ENCODE results near the gene NSL1. TPM values are rescaled to one million over a fixed set of nuclear protein-coding genes. Genes with fewer than 3 reads are reported as not detected.

The NSL1 gene
- total RNA-seq, 2 experiments from 2014 or later: 49.5 to 55.0 TPM

GRCh38 chr1:212762839-212763238, 28.7 kb downstream of the NSL1 start:
- ChIA-PET CTCF (interaction anchor here (1.2 to 2.6 kb wide), 5 partner anchors 13 to 307 kb away, joined by 3 to 13 read pairs (median 5); no protein-coding TSS in a partner anchor), POLR2A (no interaction called here)
- Mint-ChIP-seq H3K27ac (no peak overlapping the region), H3K27me3 (ENCODE audit: low read depth) (no peaks in the 10 kb centered on the region), H3K36me3 (ENCODE audit: low read depth) (peaks cover 53% of the 10 kb centered on the region), H3K4me1 (ENCODE audit: low read depth) (peaks cover 11% of the 10 kb centered on the region), H3K9me3 (ENCODE audit: insufficient read depth) (peaks cover 7% of the 10 kb centered on the region), H3K4me3 (no peak overlapping the region)
- ATAC-seq: no peak
- DNase-seq: no peak

GRCh38 chr1:212762234-212762633, 29.3 kb downstream of the NSL1 start:
- CTCF ChIA-PET: interaction anchor here (1.0 to 2.6 kb wide), 8 partner anchors 11 to 307 kb away, joined by 3 to 13 read pairs (median 4); no protein-coding TSS in a partner anchor
- Mint-ChIP-seq H3K4me3 (no peak overlapping the region), H3K4me1 (ENCODE audit: low read depth) (peaks cover 8% of the 10 kb centered on the region), H3K27me3 (ENCODE audit: low read depth) (no peaks in the 10 kb centered on the region), H3K27ac (no peak overlapping the region), H3K36me3 (ENCODE audit: low read depth) (peaks cover 47% of the 10 kb centered on the region), H3K9me3 (ENCODE audit: insufficient read depth) (peaks cover under 1% of the 10 kb centered on the region)
- DNase-seq (no peak), ATAC-seq (no peak)
- POLR2A ChIA-PET: no interaction called here

- ATAC-seq (peak; percentile 77), DNase-seq (peak; percentile 69)
- no peaks in the 10 kb centered on the region for H3K27me3 Mint-ChIP-seq (ENCODE audit: low read depth)
- peaks cover 8% of the 10 kb centered on the region for H3K4me1 Mint-ChIP-seq (ENCODE audit: low read depth)
- no peak overlapping the region for H3K4me3 Mint-ChIP-seq
- H3K36me3 Mint-ChIP-seq (ENCODE audit: low read depth): peaks cover 36% of the 10 kb centered on the region
- ChIA-PET POLR2A (interaction anchor here (0.6 kb wide), 1 partner anchor 70 kb away, joined by 3 read pairs; no protein-coding TSS in a partner anchor), CTCF (interaction anchor here (0.6 to 1.4 kb wide), 9 partner anchors 9 to 302 kb away, joined by 3 to 6 read pairs (median 3); no protein-coding TSS in a partner anchor)
- no peaks in the 10 kb centered on the region for H3K9me3 Mint-ChIP-seq (ENCODE audit: insufficient read depth)
- no peak overlapping the region for H3K27ac Mint-ChIP-seq
These were observed 31.3 kb downstream of the NSL1 start for GRCh38 chr1:212760126-212760823.

- ChIA-PET POLR2A (interaction anchor here (0.6 kb wide), 1 partner anchor 69 kb away, joined by 3 read pairs; no protein-coding TSS in a partner anchor), CTCF (interaction anchor here (0.6 to 1.4 kb wide), 9 partner anchors 9 to 302 kb away, joined by 3 to 6 read pairs (median 3); no protein-coding TSS in a partner anchor)
- Mint-ChIP-seq H3K36me3 (ENCODE audit: low read depth) (peaks cover 30% of the 10 kb centered on the region), H3K27me3 (ENCODE audit: low read depth) (no peaks in the 10 kb centered on the region), H3K27ac (no peak overlapping the region), H3K9me3 (ENCODE audit: insufficient read depth) (no peaks in the 10 kb centered on the region), H3K4me3 (no peak overlapping the region), H3K4me1 (ENCODE audit: low read depth) (peaks cover 5% of the 10 kb centered on the region)
- ATAC-seq: peak; percentile 15
- DNase-seq: no peak
These were observed 31.9 kb downstream of the NSL1 start for GRCh38 chr1:212759683-212760082.

GRCh38 chr1:212754680-212755079, 36.9 kb downstream of the NSL1 start:
- Mint-ChIP-seq H3K36me3 (ENCODE audit: low read depth) (peaks cover 4% of the 10 kb centered on the region), H3K27me3 (ENCODE audit: low read depth) (no peaks in the 10 kb centered on the region), H3K9me3 (ENCODE audit: insufficient read depth) (no peaks in the 10 kb centered on the region), H3K4me3 (no peak overlapping the region), H3K4me1 (ENCODE audit: low read depth) (peaks cover 35% of the 10 kb centered on the region), H3K27ac (peak overlapping the region; percentile 44)
- no peak for DNase-seq
- CTCF ChIA-PET: interaction anchor here (0.8 to 2.0 kb wide), 8 partner anchors 9 to 297 kb away, joined by 3 to 10 read pairs (median 3); no protein-coding TSS in a partner anchor
- POLR2A ChIA-PET: no interaction called here
- no peak for ATAC-seq

GRCh38 chr1:212754193-212754592, 37.4 kb downstream of the NSL1 start:
- ATAC-seq: peak; percentile 37

GRCh38 chr1:212753749-212754148, 37.8 kb downstream of the NSL1 start:
- Mint-ChIP-seq H3K4me3 (peak overlapping the region; percentile 23), H3K9me3 (ENCODE audit: insufficient read depth) (no peaks in the 10 kb centered on the region), H3K27ac (peak overlapping the region; percentile 28), H3K4me1 (ENCODE audit: low read depth) (peaks cover 38% of the 10 kb centered on the region), H3K36me3 (ENCODE audit: low read depth) (peaks cover 4% of the 10 kb centered on the region), H3K27me3 (ENCODE audit: low read depth) (no peaks in the 10 kb centered on the region)
- POLR2A ChIA-PET: no interaction called here
- CTCF ChIA-PET: interaction anchor here (1.1 to 2.0 kb wide), 5 partner anchors 8 to 277 kb away, joined by 3 to 10 read pairs (median 3); no protein-coding TSS in a partner anchor
- ATAC-seq: no peak
- no peak for DNase-seq

More at GRCh38 chr1:212754193-212754592, 37.4 kb downstream of the NSL1 start:
- ChIA-PET POLR2A (no interaction called here), CTCF (interaction anchor here (0.8 to 2.0 kb wide), 7 partner anchors 8 to 297 kb away, joined by 3 to 10 read pairs (median 3); no protein-coding TSS in a partner anchor)
- no peaks in the 10 kb centered on the region for H3K27me3 Mint-ChIP-seq (ENCODE audit: low read depth)
- peaks cover 38% of the 10 kb centered on the region for H3K4me1 Mint-ChIP-seq (ENCODE audit: low read depth)
- no peak for DNase-seq
- peak overlapping the region; percentile 28 for H3K27ac Mint-ChIP-seq
- peak overlapping the region; percentile 23 for H3K4me3 Mint-ChIP-seq
- no peaks in the 10 kb centered on the region for H3K9me3 Mint-ChIP-seq (ENCODE audit: insufficient read depth)
- H3K36me3 Mint-ChIP-seq (ENCODE audit: low read depth): peaks cover 4% of the 10 kb centered on the region

GRCh38 chr1:212752934-212753497, 38.6 kb downstream of the NSL1 start:
- no peaks in the 10 kb centered on the region for H3K27me3 Mint-ChIP-seq (ENCODE audit: low read depth)
- peaks cover 38% of the 10 kb centered on the region for H3K4me1 Mint-ChIP-seq (ENCODE audit: low read depth)
- H3K4me3 Mint-ChIP-seq: no peak overlapping the region
- peaks cover 4% of the 10 kb centered on the region for H3K36me3 Mint-ChIP-seq (ENCODE audit: low read depth)
- no peaks in the 10 kb centered on the region for H3K9me3 Mint-ChIP-seq (ENCODE audit: insufficient read depth)
- peak overlapping the region; percentile 0 for H3K27ac Mint-ChIP-seq
- POLR2A ChIA-PET: no interaction called here
- CTCF ChIA-PET: interaction anchor here (1.0 to 2.0 kb wide), 5 partner anchors 30 to 88 kb away, joined by 3 to 5 read pairs (median 4); no protein-coding TSS in a partner anchor
- peak; percentile 63 for ATAC-seq
- DNase-seq: no peak

GRCh38 chr1:212752252-212752933, 39.2 kb downstream of the NSL1 start:
- H3K9me3 Mint-ChIP-seq (ENCODE audit: insufficient read depth): no peaks in the 10 kb centered on the region
- H3K36me3 Mint-ChIP-seq (ENCODE audit: low read depth): peaks cover 4% of the 10 kb centered on the region
- DNase-seq (no peak), ATAC-seq (no peak)
- ChIA-PET CTCF (interaction anchor here (1.0 to 2.0 kb wide), 4 partner anchors 29 to 87 kb away, joined by 3 to 5 read pairs (median 4); no protein-coding TSS in a partner anchor), POLR2A (interaction anchor here (0.7 kb wide), 1 partner anchor 293 kb away, joined by 3 read pairs; no protein-coding TSS in a partner anchor)
- peaks cover 38% of the 10 kb centered on the region for H3K4me1 Mint-ChIP-seq (ENCODE audit: low read depth)
- H3K4me3 Mint-ChIP-seq: no peak overlapping the region
- H3K27ac Mint-ChIP-seq: no peak overlapping the region
- no peaks in the 10 kb centered on the region for H3K27me3 Mint-ChIP-seq (ENCODE audit: low read depth)

GRCh38 chr1:212749821-212750535, 41.6 kb downstream of the NSL1 start:
- DNase-seq: no peak
- no peaks in the 10 kb centered on the region for H3K9me3 Mint-ChIP-seq (ENCODE audit: insufficient read depth)

GRCh38 chr1:212746546-212746945, 45.0 kb downstream of the NSL1 start:
- ATAC-seq: no peak
- ChIA-PET POLR2A (interaction anchor here (0.8 kb wide), 1 partner anchor 10 kb away, joined by 4 read pairs; no protein-coding TSS in a partner anchor), CTCF (interaction anchor here (0.9 to 3.3 kb wide), 6 partner anchors 8 to 81 kb away, joined by 3 to 15 read pairs (median 4); no protein-coding TSS in a partner anchor)
- Mint-ChIP-seq H3K4me3 (no peak overlapping the region), H3K27ac (no peak overlapping the region), H3K36me3 (ENCODE audit: low read depth) (peaks cover 31% of the 10 kb centered on the region), H3K27me3 (ENCODE audit: low read depth) (no peaks in the 10 kb centered on the region), H3K4me1 (ENCODE audit: low read depth) (peaks cover 27% of the 10 kb centered on the region), H3K9me3 (ENCODE audit: insufficient read depth) (peaks cover 11% of the 10 kb centered on the region)
- no peak for DNase-seq

More at GRCh38 chr1:212749821-212750535, 41.6 kb downstream of the NSL1 start:
- Mint-ChIP-seq H3K4me1 (ENCODE audit: low read depth) (peaks cover 41% of the 10 kb centered on the region), H3K27me3 (ENCODE audit: low read depth) (no peaks in the 10 kb centered on the region), H3K27ac (no peak overlapping the region), H3K4me3 (no peak overlapping the region), H3K36me3 (ENCODE audit: low read depth) (peaks cover 10% of the 10 kb centered on the region)
- peak; percentile 45 for ATAC-seq
- POLR2A ChIA-PET: no interaction called here
- CTCF ChIA-PET: interaction anchor here (0.6 to 3.2 kb wide), 45 partner anchors 8 to 691 kb away, joined by 3 to 33 read pairs (median 4); partner anchors contain the start of genes BATF3, FLVCR1, NSL1 and RPS6KC1
